ENCODE results near the gene MYO3B.

Gene MYO3B

GRCh38 chr2:170485254-170486026 is 307.5 kb downstream of the MYO3B start:
- DNase-seq, result no peak

GRCh38 chr2:170486730-170487129 is 308.8 kb downstream of the MYO3B start:
- no peak for DNase-seq

GRCh38 chr2:170488807-170489206 is 310.9 kb downstream of the MYO3B start:
- no peak for DNase-seq

GRCh38 chr2:170492010-170492409 is 314.1 kb downstream of the MYO3B start:
- DNase-seq, result no peak

DNA sequence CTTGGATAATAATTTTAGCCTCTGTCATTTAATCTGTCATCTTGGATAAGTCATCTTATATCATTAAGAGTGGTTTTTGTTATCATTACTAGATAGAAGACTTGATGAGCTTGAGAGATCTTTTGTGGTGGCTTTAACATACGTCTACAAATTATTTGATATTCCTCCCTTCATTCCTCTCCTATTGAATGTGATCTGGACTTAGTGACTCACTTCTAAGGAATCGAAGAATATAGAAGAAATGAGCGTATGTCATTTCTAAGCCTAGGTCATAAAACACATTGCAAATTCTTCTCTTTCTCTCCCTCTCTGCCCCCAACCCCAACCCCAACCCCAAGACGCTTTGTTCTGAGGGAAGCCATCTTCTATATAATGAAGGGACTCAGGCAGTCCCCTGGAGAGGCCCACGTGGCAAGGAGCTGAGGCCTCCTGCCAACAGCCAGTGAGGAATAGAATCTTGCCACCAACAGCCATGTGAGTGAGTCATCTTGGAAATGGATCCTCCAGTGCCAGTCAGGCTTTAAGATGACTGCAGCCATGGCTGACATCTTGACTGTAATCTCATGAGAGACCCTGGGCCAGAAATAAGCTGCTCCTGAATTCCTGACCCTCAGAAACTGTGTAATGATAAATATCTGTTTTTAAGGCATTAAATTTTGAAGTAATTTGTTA is 315.6 kb downstream of the MYO3B start:
- no peak for DNase-seq

- no peak for DNase-seq
Measured at GRCh38 chr2:170495896-170496295, 317.9 kb downstream of the MYO3B start.

GRCh38 chr2:170498619-170499018 is 320.7 kb downstream of the MYO3B start:
- peak in 1 of 3 experiments; percentile 17 for DNase-seq

- DNase-seq, result no peak
Measured at GRCh38 chr2:170500104-170500503, 322.2 kb downstream of the MYO3B start.

DNA sequence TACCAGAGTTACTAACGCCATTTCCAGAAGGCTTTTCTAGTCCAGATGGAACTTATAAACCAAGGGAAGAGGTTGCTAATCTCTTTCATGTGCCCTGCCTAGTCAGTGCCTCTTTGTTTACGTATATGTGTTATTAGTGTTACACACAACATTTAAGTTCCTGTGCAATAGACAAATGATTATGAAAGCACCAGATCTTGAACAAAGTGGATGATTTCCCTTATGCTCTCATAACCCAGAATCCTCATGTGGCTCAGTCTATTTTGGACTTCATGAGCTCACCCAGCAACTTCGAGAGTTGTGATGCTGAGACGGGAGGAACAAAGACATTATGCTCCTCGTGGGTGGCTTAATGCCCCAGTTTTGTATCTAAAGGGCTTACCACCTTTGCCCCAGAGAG is 322.8 kb downstream of the MYO3B start:
- no peak for DNase-seq

- no peak for DNase-seq
Measured at GRCh38 chr2:170501421-170502043, 323.6 kb downstream of the MYO3B start.

- no peak for DNase-seq
Measured at GRCh38 chr2:170502361-170503130, 324.6 kb downstream of the MYO3B start.

DNA sequence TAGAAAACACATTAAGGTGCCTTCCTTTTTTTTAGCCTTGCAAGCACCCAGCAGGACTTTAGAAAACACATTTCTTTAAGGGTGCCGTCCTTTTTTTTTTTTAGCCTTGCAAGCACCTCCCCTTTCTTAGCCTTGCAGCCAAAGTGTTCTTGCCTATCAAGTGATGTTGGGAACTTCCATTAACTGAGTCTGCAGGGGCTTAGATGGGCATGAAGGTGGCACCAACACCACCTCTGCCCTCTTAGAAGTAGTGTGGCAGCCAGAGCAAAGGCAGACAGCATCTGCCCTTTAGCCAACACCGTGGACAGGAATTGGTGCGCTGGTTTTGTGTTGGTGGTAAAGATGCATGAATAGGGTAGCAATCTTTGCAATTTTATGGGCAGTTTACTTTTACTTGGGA is 325.6 kb downstream of the MYO3B start:
- DNase-seq, result no peak

DNA sequence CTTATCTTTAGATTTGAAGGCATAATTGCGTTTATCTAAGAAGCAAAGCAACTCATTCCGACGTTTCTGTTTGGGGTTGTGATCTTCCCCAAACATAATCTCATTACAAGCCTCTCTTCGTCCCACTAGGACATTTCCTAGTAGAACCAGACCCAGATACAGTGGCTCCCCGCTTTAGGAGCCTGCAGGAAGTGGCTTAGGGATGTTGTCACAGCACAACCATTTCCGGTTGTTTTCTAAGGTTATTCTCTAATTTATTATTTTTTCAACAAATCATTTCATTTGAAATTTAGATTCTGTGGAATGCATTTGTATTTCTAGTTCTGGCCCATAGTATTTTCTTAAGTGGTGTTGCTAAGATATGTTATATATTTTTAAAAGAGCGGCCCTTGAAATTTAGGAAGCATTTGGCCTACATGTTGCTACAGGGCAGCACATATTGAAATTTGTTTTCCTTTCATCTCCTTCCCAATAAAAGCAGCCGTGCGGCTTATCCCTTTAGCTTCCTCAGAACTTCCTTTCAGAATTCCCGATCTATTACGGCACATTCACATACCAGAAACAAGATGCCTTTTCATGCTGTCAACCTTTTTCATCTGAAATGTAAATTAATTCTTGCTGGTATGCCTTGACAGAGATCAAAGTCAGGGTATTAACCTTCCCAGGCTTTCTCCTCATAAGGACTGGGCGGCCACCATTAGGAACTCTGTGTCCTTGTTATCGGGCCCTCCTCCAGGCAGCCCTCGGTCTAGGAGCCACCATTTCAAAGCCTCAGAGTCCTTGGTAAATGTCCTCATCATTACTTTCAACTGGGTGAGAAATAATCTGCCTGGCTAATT is 326.2 kb downstream of the MYO3B start:
- no peak for DNase-seq

DNA sequence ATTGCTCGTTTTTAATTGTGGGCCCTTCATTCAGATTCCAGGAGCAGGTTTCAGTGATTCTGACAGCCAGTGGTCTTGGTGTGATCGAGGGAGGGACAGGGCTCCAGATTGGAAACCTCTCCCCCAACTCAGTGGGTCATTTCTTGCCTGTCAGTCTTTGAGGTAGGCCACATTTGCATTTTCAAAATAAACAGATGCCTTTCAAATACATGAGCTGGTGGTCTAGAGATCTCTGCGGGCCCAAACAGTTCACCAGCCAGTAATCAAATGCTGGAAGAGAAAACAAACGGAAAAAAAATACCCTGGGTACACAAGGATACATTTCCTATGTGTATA is 326.8 kb downstream of the MYO3B start:
- no peak for DNase-seq

DNA sequence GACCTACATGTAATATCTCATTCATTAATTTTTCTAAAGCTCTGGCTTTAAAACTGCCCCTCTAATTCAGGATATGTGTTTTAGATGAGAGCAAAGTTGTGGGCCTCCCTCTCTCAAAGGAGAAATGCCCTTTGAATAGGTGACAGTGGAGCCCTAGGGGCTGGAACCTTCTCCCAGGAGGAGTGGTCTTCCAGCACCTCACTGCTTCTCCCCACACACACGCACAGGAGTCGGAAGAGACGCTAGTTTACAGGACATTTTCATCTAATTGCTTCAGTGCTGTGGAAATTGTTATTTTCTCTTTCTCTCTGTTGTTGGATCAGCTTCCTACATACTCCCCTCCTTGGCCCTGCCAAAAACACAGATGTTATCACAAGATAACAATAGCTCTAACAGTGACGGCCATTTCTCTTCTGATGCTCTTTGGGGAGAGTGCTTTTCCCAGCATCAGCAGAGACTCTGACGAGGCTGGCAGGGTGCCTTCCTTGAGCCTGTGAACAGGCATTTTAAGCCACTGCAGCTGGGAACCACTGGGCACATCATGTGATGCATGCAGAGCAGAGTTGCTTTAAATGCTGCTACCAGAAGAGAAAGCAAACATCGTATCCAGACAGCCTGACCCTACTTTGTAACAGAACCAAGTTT is 327.8 kb downstream of the MYO3B start:
- no peak for DNase-seq

GRCh38 chr2:170509452-170510193 is 331.7 kb downstream of the MYO3B start:
- DNase-seq, result no peak

- no peak for DNase-seq
Measured at GRCh38 chr2:170512266-170512665, 334.3 kb downstream of the MYO3B start.

GRCh38 chr2:170514140-170514539 is 336.2 kb downstream of the MYO3B start:
- DNase-seq, result no peak

DNA sequence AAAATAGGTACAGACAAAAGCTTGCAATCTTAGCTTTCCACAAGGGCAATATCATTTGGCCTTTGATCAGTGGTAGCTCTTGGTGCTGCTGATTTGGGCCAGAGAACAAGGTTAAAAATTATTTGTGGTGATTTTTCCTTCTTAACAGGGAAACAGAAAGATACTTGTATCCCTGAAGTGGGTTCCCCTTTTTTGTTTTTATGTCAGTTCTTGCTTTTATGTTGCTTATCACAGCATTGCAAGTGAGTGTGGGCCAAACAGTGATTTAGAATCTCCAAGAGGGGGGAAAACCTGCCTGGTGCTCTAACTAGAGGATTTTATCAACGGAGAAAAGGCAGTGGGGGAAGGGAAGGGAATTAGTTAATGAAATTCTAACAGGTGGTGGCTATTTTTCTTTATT is 339.6 kb downstream of the MYO3B start:
- no peak for DNase-seq

- DNase-seq, result no peak
Measured at GRCh38 chr2:170518911-170519310, 341.0 kb downstream of the MYO3B start.

DNA sequence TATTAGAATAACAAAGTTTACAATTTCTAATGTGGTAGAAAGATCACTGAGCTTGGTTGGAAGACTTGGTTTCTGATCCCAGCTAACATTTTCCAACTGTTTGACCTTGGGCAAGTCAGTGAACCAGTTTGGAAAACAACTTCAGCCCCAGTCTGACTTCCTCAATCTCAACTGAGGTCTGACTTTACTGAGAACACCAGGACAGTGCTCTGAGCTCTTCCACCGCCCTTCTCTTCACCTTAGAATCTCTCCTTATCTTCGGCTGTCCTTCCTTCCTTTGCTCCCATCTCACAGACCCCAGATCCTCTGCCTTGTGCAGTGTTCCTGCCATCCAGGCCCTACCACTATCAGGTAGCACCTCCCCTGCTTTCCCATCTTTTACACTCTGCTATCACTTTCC is 343.4 kb downstream of the MYO3B start:
- DNase-seq, result no peak

Data from NCI-H1417 (cell line).